ELR (cell line): Measurements from ENCODE around the gene ZNF418.
"Not testable (repeated sequence)": the region's sequence is repeated elsewhere in the genome, so short reads cannot be mapped to it uniquely, and the experiment has no call there.

Experiments used
- DNase-seq: peaks from one replicate; pipeline ENCODE4 v3.0.0-alpha.2; 2015; ENCODE audit warnings: low read depth

Gene ZNF418

GRCh38 chr19:57934820-57935665 is at the start of gene ZNF418:
Gene ZNF418, minus strand, starts transcription at chr19:57935402. Its CDS starts 1,580 bp downstream, at chr19:57933822.
- peak; percentile 80 for DNase-seq

GRCh38 chr19:57978586-57979289 is 43.5 kb upstream of the ZNF418 start:
- peak; percentile 18 for DNase-seq

GRCh38 chr19:57974434-57974833 is 39.2 kb upstream of the ZNF418 start, which contains the start of gene C19orf18:
Gene C19orf18, minus strand, starts transcription at chr19:57974534. Its CDS starts 102 bp downstream, at chr19:57974432.
- DNase-seq: no peak

GRCh38 chr19:57964761-57965160 is 29.6 kb upstream of the ZNF418 start:
- DNase-seq: no peak

- DNase-seq: no peak
These were observed 26.6 kb upstream of the ZNF418 start for GRCh38 chr19:57961785-57962184.

GRCh38 chr19:57954996-57955395 is 19.8 kb upstream of the ZNF418 start:
- no peak for DNase-seq

GRCh38 chr19:57949702-57950101 is 14.5 kb upstream of the ZNF418 start:
- no peak for DNase-seq

GRCh38 chr19:57949296-57949695 is 14.1 kb upstream of the ZNF418 start:
- DNase-seq: no peak

GRCh38 chr19:57947419-57948134 is 12.4 kb upstream of the ZNF418 start, which contains the start of gene ZNF256:
Gene ZNF256, minus strand, starts transcription at chr19:57947706. Its CDS starts 232 bp downstream, at chr19:57947474.
- peak; percentile 97 for DNase-seq

- DNase-seq: peak; percentile 32
These were observed 11.9 kb upstream of the ZNF418 start for GRCh38 chr19:57947088-57947418.

GRCh38 chr19:57946316-57946715 is 11.1 kb upstream of the ZNF418 start:
- DNase-seq: no peak

- DNase-seq: no peak
These were observed 6.4 kb upstream of the ZNF418 start for GRCh38 chr19:57941593-57941992.

- DNase-seq: no peak
These were observed 529 bp upstream of the ZNF418 start for GRCh38 chr19:57935731-57936130.

GRCh38 chr19:57927587-57927986 is 7.6 kb downstream of the ZNF418 start:
- no peak for DNase-seq

GRCh38 chr19:57916168-57916995 is 18.8 kb downstream of the ZNF418 start, which contains the start of gene ZNF417:
Gene ZNF417, minus strand, starts transcription at chr19:57916592. Its CDS starts 181 bp downstream, at chr19:57916411.
- DNase-seq: peak; percentile 98

- no peak for DNase-seq
These were observed 20.7 kb downstream of the ZNF418 start for GRCh38 chr19:57914531-57914930.

GRCh38 chr19:57907394-57907793 is 27.8 kb downstream of the ZNF418 start:
- no peak for DNase-seq

GRCh38 chr19:57905258-57905657 is 29.9 kb downstream of the ZNF418 start:
- DNase-seq: no peak

- no peak for DNase-seq
These were observed 31.5 kb downstream of the ZNF418 start for GRCh38 chr19:57903618-57904184.

GRCh38 chr19:57900311-57900710 is 34.9 kb downstream of the ZNF418 start:
- DNase-seq: no peak

GRCh38 chr19:57890706-57891105 is 44.5 kb downstream of the ZNF418 start:
- not testable (repeated sequence) for DNase-seq
